Fibroblast of pulmonary artery (primary cell): ENCODE measurements around the gene NAALADL1.

Experiments
- DNase-seq: peaks from one replicate; pipeline ENCODE4 v3.0.0-alpha.2; 2010; ENCODE audit warnings: low read depth
- H3K4me3 ChIP-seq: replicated peaks from 2 replicates; pipeline ENCODE4 v1.5.1; 2011; ENCODE audit warnings: low read depth, mild to moderate bottlenecking, control low read depth, low read length, moderate library complexity
- CTCF ChIP-seq: IDR thresholded peaks from 2 replicates; pipeline ENCODE4 v1.5.1; 2011; ENCODE audit warnings: mild to moderate bottlenecking, control low read depth, low read length, inconsistent platforms; ENCODE audit errors: missing control alignments

NAALADL1 gene

GRCh38 chr11:65003282-65003681 is 55.1 kb downstream of the NAALADL1 start:
- TF ChIP-seq CTCF = no peak
- no peak overlapping the region for H3K4me3 ChIP-seq

GRCh38 chr11:65002706-65003105 is 55.6 kb downstream of the NAALADL1 start:
- H3K4me3 ChIP-seq = no peak overlapping the region
- no peak for DNase-seq
- no peak for TF ChIP-seq CTCF

More at GRCh38 chr11:65003282-65003681, 55.1 kb downstream of the NAALADL1 start:
- peak; percentile 63 for DNase-seq

GRCh38 chr11:64999478-64999877 is 58.9 kb downstream of the NAALADL1 start:
- no peak overlapping the region for H3K4me3 ChIP-seq
- TF ChIP-seq CTCF = no peak
- DNase-seq = no peak

- no peak for TF ChIP-seq CTCF
- no peak overlapping the region for H3K4me3 ChIP-seq
- DNase-seq = no peak
These were observed 59.5 kb downstream of the NAALADL1 start for GRCh38 chr11:64998690-64999431.

GRCh38 chr11:64998141-64998540 is 60.2 kb downstream of the NAALADL1 start:
- TF ChIP-seq CTCF = no peak
- DNase-seq = no peak
- no peak overlapping the region for H3K4me3 ChIP-seq

- peak; percentile 45 for TF ChIP-seq CTCF
- peak within 1 kb of the TSS; percentile 42 for H3K4me3 ChIP-seq
- DNase-seq = peak; percentile 82
These were observed 61.5 kb downstream of the NAALADL1 start, which contains the start of gene BATF2 for GRCh38 chr11:64996710-64997380. Gene BATF2, minus strand, starts transcription at chr11:64996971. Its CDS starts 57 bp downstream, at chr11:64996914.
